Measurements from ENCODE around the gene PPP1R3C. TPM values are rescaled to one million over a fixed set of nuclear protein-coding genes. Genes with fewer than 3 reads are reported as not detected.

PPP1R3C gene
- 17.4 and 39.8 TPM in 2 replicates for total RNA-seq

- H3K36me3 ChIP-seq (ENCODE audit: control insufficient read depth, insufficient read depth, low read length): peaks cover 7% of the 10 kb centered on the region
- peak; percentile 46 for TF ChIP-seq CTCF (IDR thresholded peaks at IDR 0.05; ENCODE audit: insufficient read depth, low read length, severe bottlenecking)
- peak; percentile 78 for DNase-seq (ENCODE audit: low read depth)
- no peak for FAIRE-seq
- peak within 1 kb of the TSS; percentile 50 for H3K4me3 ChIP-seq (ENCODE audit: low read depth, low read length)
- H3K27me3 ChIP-seq (ENCODE audit: control insufficient read depth, insufficient read depth, low read length): no peaks in the 10 kb centered on the region
These were observed at the start of gene PPP1R3C for GRCh38 chr10:91632671-91633550. PPP1R3C (minus strand) TSS chr10:91633071; CDS start chr10:91632969, 102 bp downstream.

GRCh38 chr10:91681361-91682276 lies 48.7 kb upstream of the PPP1R3C start:
- TF ChIP-seq CTCF (IDR thresholded peaks at IDR 0.05; ENCODE audit: insufficient read depth, low read length, severe bottlenecking): no peak
- H3K27me3 ChIP-seq (ENCODE audit: control insufficient read depth, insufficient read depth, low read length): no peaks in the 10 kb centered on the region
- no peak for FAIRE-seq
- H3K4me3 ChIP-seq (ENCODE audit: low read depth, low read length): no peak overlapping the region
- H3K36me3 ChIP-seq (ENCODE audit: control insufficient read depth, insufficient read depth, low read length): no peaks in the 10 kb centered on the region
- DNase-seq (ENCODE audit: low read depth): peak; percentile 39

DNA sequence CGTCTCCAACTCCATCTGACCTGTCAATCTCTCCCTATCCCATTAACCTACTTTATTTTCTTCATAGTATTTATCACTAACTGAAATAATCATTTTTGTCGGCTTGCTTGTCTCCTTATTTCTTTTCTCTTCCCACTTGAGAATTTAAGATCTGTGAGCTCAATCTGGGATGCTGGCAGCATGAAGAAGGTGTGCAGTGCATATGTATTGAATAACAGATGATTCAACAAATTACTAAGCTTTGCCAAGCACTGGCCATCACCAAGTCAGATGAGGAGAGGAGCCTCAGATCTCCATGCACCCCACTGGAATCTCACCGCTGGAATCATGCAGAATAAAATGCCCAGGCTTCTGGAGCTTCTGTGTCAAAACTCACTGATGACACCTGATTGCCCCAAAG lies 47.6 kb upstream of the PPP1R3C start:
- no peak for FAIRE-seq
- H3K4me3 ChIP-seq (ENCODE audit: low read depth, low read length): no peak overlapping the region
- no peaks in the 10 kb centered on the region for H3K36me3 ChIP-seq (ENCODE audit: control insufficient read depth, insufficient read depth, low read length)
- peak; percentile 35 for DNase-seq (ENCODE audit: low read depth)
- no peaks in the 10 kb centered on the region for H3K27me3 ChIP-seq (ENCODE audit: control insufficient read depth, insufficient read depth, low read length)
- no peak for TF ChIP-seq CTCF (IDR thresholded peaks at IDR 0.05; ENCODE audit: insufficient read depth, low read length, severe bottlenecking)

- TF ChIP-seq CTCF (IDR thresholded peaks at IDR 0.05; ENCODE audit: insufficient read depth, low read length, severe bottlenecking): no peak
- DNase-seq (ENCODE audit: low read depth) (no peak), FAIRE-seq (no peak)
- Histone ChIP-seq H3K4me3 (ENCODE audit: low read depth, low read length) (no peak overlapping the region), H3K27me3 (ENCODE audit: control insufficient read depth, insufficient read depth, low read length) (no peaks in the 10 kb centered on the region), H3K36me3 (ENCODE audit: control insufficient read depth, insufficient read depth, low read length) (no peaks in the 10 kb centered on the region)
These were observed 46.4 kb upstream of the PPP1R3C start for GRCh38 chr10:91679296-91679695.

- no peak for DNase-seq (ENCODE audit: low read depth)
- Histone ChIP-seq H3K36me3 (ENCODE audit: control insufficient read depth, insufficient read depth, low read length) (no peaks in the 10 kb centered on the region), H3K4me3 (ENCODE audit: low read depth, low read length) (no peak overlapping the region), H3K27me3 (ENCODE audit: control insufficient read depth, insufficient read depth, low read length) (no peaks in the 10 kb centered on the region)
- no peak for FAIRE-seq
- no peak for TF ChIP-seq CTCF (IDR thresholded peaks at IDR 0.05; ENCODE audit: insufficient read depth, low read length, severe bottlenecking)
These were observed 45.0 kb upstream of the PPP1R3C start for GRCh38 chr10:91677911-91678310.
